ENCODE measurements around the gene UBXN4.

GRCh38 chr2:135728064-135728743 lies 13.5 kb upstream of the UBXN4 start:
- no peak for TF ChIP-seq CTCF (IDR thresholded peaks at IDR 0.05 in 8 of 11, conservative IDR thresholded peaks at IDR 0.05 in 3 of 11)
- no peak for TF ChIP-seq POLR2AphosphoS5 (IDR thresholded peaks at IDR 0.05)

Measured in spleen (tissue), 7 donors.